ENCODE results near the gene NAXE.

DNA sequence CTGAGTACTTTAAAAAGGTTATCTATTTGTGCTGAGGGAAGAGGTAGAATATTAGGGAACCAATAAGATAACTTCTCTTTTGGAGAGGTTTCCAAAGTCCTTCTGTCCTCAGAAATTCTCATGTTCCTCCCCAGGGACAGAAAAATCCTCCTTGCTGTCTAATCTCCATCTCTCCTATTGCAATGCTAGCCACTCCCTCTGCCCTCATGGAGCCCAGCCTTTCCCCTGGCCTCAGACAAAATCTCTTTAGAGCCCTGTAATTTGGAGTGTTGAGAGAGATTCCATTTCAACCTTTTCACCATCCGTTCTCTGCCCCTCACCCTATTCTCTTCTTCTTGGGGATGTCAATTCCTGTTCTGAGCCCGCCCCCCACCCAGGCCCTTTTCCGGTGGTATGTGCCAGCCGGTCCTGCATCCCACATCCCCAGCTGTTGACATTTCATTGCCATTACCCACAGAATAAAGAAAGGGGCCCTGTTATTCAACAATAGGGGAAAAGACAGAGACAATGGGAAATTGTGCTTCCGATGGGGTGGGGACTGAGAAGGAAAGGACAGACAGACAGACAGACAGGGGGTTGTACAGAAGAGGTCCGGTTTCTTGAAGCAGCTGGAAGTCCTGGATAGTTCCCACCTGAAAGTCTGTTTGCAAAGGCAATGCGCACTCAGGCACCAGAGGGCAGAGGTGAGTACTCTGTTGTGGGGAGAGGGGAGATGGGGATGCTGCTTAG, 27.4 kb downstream of the NAXE start, which contains the start of gene HAPLN2:
- no peak for TF ChIP-seq ARNTL (CRISPR knock-in tag; IDR thresholded peaks at IDR 0.05; ENCODE audit: borderline replicate concordance, low read depth)
- TF ChIP-seq GLIS3 (CRISPR knock-in tag; IDR thresholded peaks at IDR 0.05), result no peak
- TF ChIP-seq, protein P1, sequence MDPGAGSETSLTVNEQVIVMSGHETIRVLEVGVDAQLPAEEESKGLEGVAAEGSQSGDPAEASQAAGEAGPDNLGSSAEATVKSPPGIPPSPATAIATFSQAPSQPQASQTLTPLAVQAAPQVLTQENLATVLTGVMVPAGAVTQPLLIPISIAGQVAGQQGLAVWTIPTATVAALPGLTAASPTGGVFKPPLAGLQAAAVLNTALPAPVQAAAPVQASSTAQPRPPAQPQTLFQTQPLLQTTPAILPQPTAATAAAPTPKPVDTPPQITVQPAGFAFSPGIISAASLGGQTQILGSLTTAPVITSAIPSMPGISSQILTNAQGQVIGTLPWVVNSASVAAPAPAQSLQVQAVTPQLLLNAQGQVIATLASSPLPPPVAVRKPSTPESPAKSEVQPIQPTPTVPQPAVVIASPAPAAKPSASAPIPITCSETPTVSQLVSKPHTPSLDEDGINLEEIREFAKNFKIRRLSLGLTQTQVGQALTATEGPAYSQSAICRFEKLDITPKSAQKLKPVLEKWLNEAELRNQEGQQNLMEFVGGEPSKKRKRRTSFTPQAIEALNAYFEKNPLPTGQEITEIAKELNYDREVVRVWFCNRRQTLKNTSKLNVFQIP (CRISPR knock-in tag; IDR thresholded peaks at IDR 0.05; ENCODE audit: borderline replicate concordance, low read depth), result no peak
- TF ChIP-seq CSDC2 (CRISPR knock-in tag; IDR thresholded peaks at IDR 0.05), result no peak
- TF ChIP-seq, protein P2, sequence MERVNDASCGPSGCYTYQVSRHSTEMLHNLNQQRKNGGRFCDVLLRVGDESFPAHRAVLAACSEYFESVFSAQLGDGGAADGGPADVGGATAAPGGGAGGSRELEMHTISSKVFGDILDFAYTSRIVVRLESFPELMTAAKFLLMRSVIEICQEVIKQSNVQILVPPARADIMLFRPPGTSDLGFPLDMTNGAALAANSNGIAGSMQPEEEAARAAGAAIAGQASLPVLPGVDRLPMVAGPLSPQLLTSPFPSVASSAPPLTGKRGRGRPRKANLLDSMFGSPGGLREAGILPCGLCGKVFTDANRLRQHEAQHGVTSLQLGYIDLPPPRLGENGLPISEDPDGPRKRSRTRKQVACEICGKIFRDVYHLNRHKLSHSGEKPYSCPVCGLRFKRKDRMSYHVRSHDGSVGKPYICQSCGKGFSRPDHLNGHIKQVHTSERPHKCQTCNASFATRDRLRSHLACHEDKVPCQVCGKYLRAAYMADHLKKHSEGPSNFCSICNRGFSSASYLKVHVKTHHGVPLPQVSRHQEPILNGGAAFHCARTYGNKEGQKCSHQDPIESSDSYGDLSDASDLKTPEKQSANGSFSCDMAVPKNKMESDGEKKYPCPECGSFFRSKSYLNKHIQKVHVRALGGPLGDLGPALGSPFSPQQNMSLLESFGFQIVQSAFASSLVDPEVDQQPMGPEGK (CRISPR knock-in tag; IDR thresholded peaks at IDR 0.05; ENCODE audit: borderline replicate concordance), result no peak
- TF ChIP-seq PPARA (CRISPR knock-in tag; IDR thresholded peaks at IDR 0.05; ENCODE audit: borderline replicate concordance), result no peak
- TF ChIP-seq ZNF70 (CRISPR knock-in tag; IDR thresholded peaks at IDR 0.05), result no peak
- TF ChIP-seq ZFP30 (CRISPR knock-in tag; IDR thresholded peaks at IDR 0.05), result no peak
- no peak for TF ChIP-seq RARB (CRISPR knock-in tag; IDR thresholded peaks at IDR 0.05)
- no peak for TF ChIP-seq TCF4 (CRISPR knock-in tag; IDR thresholded peaks at IDR 0.05; ENCODE audit: borderline replicate concordance)
- no peak for TF ChIP-seq ESRRG (CRISPR knock-in tag; IDR thresholded peaks at IDR 0.05)
- TF ChIP-seq ZFP3 (CRISPR knock-in tag; IDR thresholded peaks at IDR 0.05), result no peak

All from SK-N-SH treated with all-trans-retinoic acid at 6 μM for 48 hours (cell line).